Skeletal muscle tissue (tissue), 4 donors: ENCODE data around the gene BCL11B. TPM values are rescaled to one million over a fixed set of nuclear protein-coding genes. Genes with fewer than 3 reads are reported as not detected.

Source experiments
- H3K27ac ChIP-seq: one replicate; pipeline ENCODE4 v1.7.0; 2013; ENCODE audit warnings: mild to moderate bottlenecking, low read depth, low read length, inconsistent platforms
- H3K27me3 ChIP-seq, 3 donors: one replicate each; pipeline ENCODE4 v1.7.0; 2013; ENCODE audit warnings: low read length in 3 of 3; ENCODE audit not compliant: control insufficient read depth in 3 of 3, insufficient read depth in 3 of 3
- H3K36me3 ChIP-seq, 3 donors: one replicate each; pipeline ENCODE4 v1.7.0; 2013; ENCODE audit warnings: low read length in 3 of 3; ENCODE audit not compliant: control insufficient read depth in 3 of 3, insufficient read depth in 3 of 3
- H3K4me1 ChIP-seq, 3 donors: one replicate each; pipeline ENCODE4 v1.7.0; 2013; ENCODE audit warnings: low read length in 3 of 3, mild to moderate bottlenecking in 3 of 3; ENCODE audit not compliant: control insufficient read depth in 3 of 3, insufficient read depth in 3 of 3
- H3K4me3 ChIP-seq, 3 donors: one replicate each; pipeline ENCODE4 v1.7.0; 2013; ENCODE audit warnings: low read length in 3 of 3
- H3K9ac ChIP-seq, 3 donors: one replicate each; pipeline ENCODE4 v1.7.0; 2013; ENCODE audit warnings: low read length in 3 of 3, mild to moderate bottlenecking in 3 of 3, moderate library complexity in 2 of 3, low read depth in 1 of 3
- H3K9me3 ChIP-seq, 3 donors: one replicate each; pipeline ENCODE4 v1.7.0; 2013; ENCODE audit warnings: low read length in 3 of 3; ENCODE audit not compliant: control insufficient read depth in 3 of 3
- total RNA-seq: library from RNA; depleted of rRNA; stranded (reverse); fragments of >200 nt; gene quantifications from one replicate; pipeline ENCODE4 v1.2.3, GENCODE V29; 2014
- donor health status: Osteomylitis.

BCL11B gene
- total RNA-seq, 1 donor from 2014 or later = 1.0 TPM

- H3K9me3 ChIP-seq = no peaks in the 10 kb centered on the region
- no peak overlapping the region for H3K27ac ChIP-seq
- peaks cover 0 to 26% (median 23%) of the 10 kb centered on the region in 3 donors for H3K27me3 ChIP-seq
- H3K4me1 ChIP-seq = peaks cover 12 to 16% (median 13%) of the 10 kb centered on the region in 3 donors
- H3K36me3 ChIP-seq = no peaks in the 10 kb centered on the region
- no peak overlapping the region for H3K9ac ChIP-seq
- H3K4me3 ChIP-seq = no peak overlapping the region
Measured at GRCh38 chr14:99225436-99226203, 46.4 kb downstream of the BCL11B start.

GRCh38 chr14:99224948-99225347, 47.0 kb downstream of the BCL11B start:
- Histone ChIP-seq H3K9ac (no peak overlapping the region), H3K27me3 (peaks cover 0 to 26% (median 23%) of the 10 kb centered on the region in 3 donors), H3K36me3 (no peaks in the 10 kb centered on the region), H3K4me1 (peaks cover 8 to 9% (median 9%) of the 10 kb centered on the region in 3 donors), H3K4me3 (no peak overlapping the region), H3K27ac (no peak overlapping the region), H3K9me3 (no peaks in the 10 kb centered on the region)

GRCh38 chr14:99224116-99224910, 47.7 kb downstream of the BCL11B start:
- H3K4me1 ChIP-seq = peaks cover 2 to 3% (median 2%) of the 10 kb centered on the region in 3 donors
- H3K27me3 ChIP-seq = peaks cover 0 to 27% (median 23%) of the 10 kb centered on the region in 3 donors
- no peak overlapping the region for H3K27ac ChIP-seq

GRCh38 chr14:99221445-99221844, 50.6 kb downstream of the BCL11B start:
- H3K27ac ChIP-seq = no peak overlapping the region
- peaks cover 0 to 30% (median 22%) of the 10 kb centered on the region in 3 donors for H3K27me3 ChIP-seq

More at GRCh38 chr14:99224116-99224910, 47.7 kb downstream of the BCL11B start:
- Histone ChIP-seq H3K4me3 (no peak overlapping the region), H3K9ac (no peak overlapping the region), H3K9me3 (no peaks in the 10 kb centered on the region), H3K36me3 (no peaks in the 10 kb centered on the region)

GRCh38 chr14:99217066-99217955, 54.7 kb downstream of the BCL11B start:
- Histone ChIP-seq H3K9ac (no peak overlapping the region), H3K27ac (no peak overlapping the region), H3K4me1 (peaks cover 4 to 6% (median 5%) of the 10 kb centered on the region in 3 donors), H3K27me3 (peaks cover 0 to 13% (median 10%) of the 10 kb centered on the region in 3 donors), H3K9me3 (no peaks in the 10 kb centered on the region), H3K4me3 (no peak overlapping the region), H3K36me3 (no peaks in the 10 kb centered on the region)

More at GRCh38 chr14:99221445-99221844, 50.6 kb downstream of the BCL11B start:
- no peaks in the 10 kb centered on the region for H3K9me3 ChIP-seq
- H3K36me3 ChIP-seq = no peaks in the 10 kb centered on the region
- no peak overlapping the region for H3K4me3 ChIP-seq
- H3K9ac ChIP-seq = no peak overlapping the region
- no peaks in the 10 kb centered on the region for H3K4me1 ChIP-seq

- no peak overlapping the region for H3K4me3 ChIP-seq
- no peak overlapping the region for H3K9ac ChIP-seq
- peaks cover 4 to 6% (median 5%) of the 10 kb centered on the region in 3 donors for H3K4me1 ChIP-seq
- peaks cover 3 to 16% (median 14%) of the 10 kb centered on the region in 3 donors for H3K27me3 ChIP-seq
- H3K27ac ChIP-seq = no peak overlapping the region
- H3K9me3 ChIP-seq = no peaks in the 10 kb centered on the region
- H3K36me3 ChIP-seq = no peaks in the 10 kb centered on the region
Measured at GRCh38 chr14:99216191-99216590, 55.8 kb downstream of the BCL11B start.

- no peak overlapping the region for H3K27ac ChIP-seq
- H3K27me3 ChIP-seq = peaks cover 3 to 18% (median 16%) of the 10 kb centered on the region in 3 donors
- H3K4me1 ChIP-seq = peaks cover 4 to 6% (median 5%) of the 10 kb centered on the region in 3 donors
- no peaks in the 10 kb centered on the region for H3K9me3 ChIP-seq
- no peaks in the 10 kb centered on the region for H3K36me3 ChIP-seq
- H3K9ac ChIP-seq = peak overlapping the region in 1 of 3 donors; percentile 40
- H3K4me3 ChIP-seq = peak overlapping the region; percentile 33 to 54 (median 43)
Measured at GRCh38 chr14:99215277-99215676, 56.7 kb downstream of the BCL11B start.

- no peaks in the 10 kb centered on the region for H3K36me3 ChIP-seq
- peaks cover 6 to 20% (median 19%) of the 10 kb centered on the region in 3 donors for H3K27me3 ChIP-seq
- no peak overlapping the region for H3K9ac ChIP-seq
- H3K4me1 ChIP-seq = peaks cover 4 to 6% (median 5%) of the 10 kb centered on the region in 3 donors
- no peak overlapping the region for H3K27ac ChIP-seq
- H3K4me3 ChIP-seq = no peak overlapping the region
- H3K9me3 ChIP-seq = no peaks in the 10 kb centered on the region
Measured at GRCh38 chr14:99214701-99215100, 57.3 kb downstream of the BCL11B start.

- Histone ChIP-seq H3K9ac (no peak overlapping the region), H3K4me1 (peaks cover 4 to 6% (median 5%) of the 10 kb centered on the region in 3 donors), H3K27me3 (peaks cover 8 to 23% (median 18%) of the 10 kb centered on the region in 3 donors), H3K27ac (no peak overlapping the region), H3K4me3 (no peak overlapping the region), H3K36me3 (no peaks in the 10 kb centered on the region), H3K9me3 (no peaks in the 10 kb centered on the region)
Measured at GRCh38 chr14:99213527-99213971, 58.4 kb downstream of the BCL11B start.
